K562 (cell line): Measurements from ENCODE around the gene C2. TPM values are rescaled to one million over a fixed set of nuclear protein-coding genes. Genes with fewer than 3 reads are reported as not detected.

Experiments
- ATAC-seq: fragments of 200-7000 bp; cut with Tn5 transposase; 3 replicates; pipeline ENCODE4 v1.9.1; 2020; ENCODE audit warnings: moderate library complexity
- BruUV-seq: library from RNA; stranded (reverse); fragments of 400-500 nt; replicated peaks from 2 replicates; lab custom pipeline; 2021; lab: Mats Ljungman, UMichigan
- CTCF ChIA-PET: fragments of 300-600 bp; formaldehyde crosslinking; extraction: SDS; loops from one replicate; lab custom pipeline; 2021; ENCODE audit warnings: low intra/inter-chr PET ratio; lab: Yijun Ruan, JAX
- POLR2A ChIA-PET: fragments of 300-600, 350-650 bp; sonication (Branson Sonifier 250); formaldehyde crosslinking; extraction: SDS; loops from one replicate; lab custom pipeline; 2021; ENCODE audit warnings: antibody characterized with exemption, inconsistent platforms; lab: Yijun Ruan, JAX
- DNase-seq, 4 experiments: peaks; one replicate each; pipeline versions ENCODE4 v3.0.0 to v3.0.0-alpha.2; 2011 to 2018; ENCODE audit warnings: low spot score in 3 of 4, mixed read lengths in 3 of 4; ENCODE audit errors: extremely low read depth in 1 of 4
- FAIRE-seq: peaks from 2 replicates; lab custom pipeline; 2011; peaks lifted over from hg19 to GRCh38; lab: Jason Lieb, UNC
- H2AFZ ChIP-seq: 2 replicates; pipeline ENCODE4 v1.6.0; 2011; ENCODE audit warnings: low read depth, low read length, control low read depth, inconsistent platforms
- H3K27ac ChIP-seq: fragments of 200-600 bp; 3 replicates; pipeline ENCODE4 v1.8.0; 2011; ENCODE audit warnings: low read depth, mild to moderate bottlenecking, control low read depth, inconsistent platforms, low read length, moderate library complexity, mixed read lengths; ENCODE audit errors: extremely low read depth
- H3K27me3 ChIP-seq, 2 experiments: fragments of 300-600 bp in 1 of 2; 2 replicates in 1 of 2; 3 replicates in 1 of 2; pipeline versions ENCODE4 v1.6.0 to v1.8.0; 2011; ENCODE audit warnings: inconsistent platforms in 2 of 2, low read length in 2 of 2, mild to moderate bottlenecking in 1 of 2, mixed read lengths in 1 of 2, moderate library complexity in 1 of 2; ENCODE audit not compliant: control insufficient read depth in 2 of 2, insufficient read depth in 2 of 2
- H3K36me3 ChIP-seq: fragments of 300-600 bp; 3 replicates; pipeline ENCODE4 v1.8.0; 2011; ENCODE audit warnings: mild to moderate bottlenecking, low read length, inconsistent platforms; ENCODE audit not compliant: control insufficient read depth, insufficient read depth
- H3K4me1 ChIP-seq, 2 experiments: fragments of 200-600 bp in 1 of 2; replicated peaks in 1 of 2; 2 replicates in 1 of 2; 3 replicates in 1 of 2; pipeline versions ENCODE4 v1.5.1 to v1.8.0; 2011; ENCODE audit warnings: inconsistent platforms in 2 of 2, low read length in 2 of 2, mild to moderate bottlenecking in 1 of 2, mixed read lengths in 1 of 2, moderate library complexity in 1 of 2; ENCODE audit not compliant: control insufficient read depth in 2 of 2, insufficient read depth in 2 of 2
- H3K4me2 ChIP-seq: 2 replicates; pipeline ENCODE4 v1.6.1; 2011; ENCODE audit warnings: low read length, control low read depth, inconsistent platforms, mixed read lengths; ENCODE audit not compliant: insufficient read depth
- H3K4me3 ChIP-seq: fragments of 200-600 bp; sonication (generic), shearing (Covaris generic); 2 replicates; pipeline ENCODE4 v1.5.1; 2016; ENCODE audit warnings: control low read depth, inconsistent platforms
- H3K79me2 ChIP-seq: fragments of 200-600 bp; 3 replicates; pipeline ENCODE4 v1.8.0; 2011; ENCODE audit warnings: low read length, inconsistent platforms; ENCODE audit not compliant: control insufficient read depth, insufficient read depth
- H3K9ac ChIP-seq, 2 experiments: 2 replicates each; pipeline versions ENCODE4 v1.6.0 to v1.6.1; 2011; ENCODE audit warnings: low read depth in 2 of 2, low read length in 2 of 2, control low read depth in 1 of 2, inconsistent platforms in 1 of 2, mild to moderate bottlenecking in 1 of 2, mixed read lengths in 1 of 2; ENCODE audit not compliant: insufficient read depth in 1 of 2
- H3K9me1 ChIP-seq: one replicate; pipeline ENCODE4 v1.6.0; 2011; ENCODE audit warnings: inconsistent platforms, mild to moderate bottlenecking, low read length, moderate library complexity; ENCODE audit not compliant: control insufficient read depth, insufficient read depth
- H3K9me3 ChIP-seq: replicated peaks from 2 replicates; pipeline ENCODE4 v1.5.1; 2011; ENCODE audit warnings: low read depth, low read length, inconsistent platforms; ENCODE audit not compliant: control insufficient read depth, insufficient read depth
- H4K20me1 ChIP-seq: replicated peaks from 2 replicates; pipeline ENCODE4 v1.6.1; 2011; ENCODE audit warnings: low read length, inconsistent platforms, mixed read lengths; ENCODE audit not compliant: control insufficient read depth, insufficient read depth
- C11orf30 ChIP-seq: fragments of 450-650 bp; IDR thresholded peaks from 2 replicates; pipeline ENCODE4 v1.6.1; 2016; ENCODE audit warnings: low read depth, mild to moderate bottlenecking
- CBFA2T2 ChIP-seq: fragments of 450-650 bp; conservative IDR thresholded peaks from 2 replicates; pipeline ENCODE4 v1.6.1; 2017; ENCODE audit warnings: mild to moderate bottlenecking
- CREB3L1 ChIP-seq: fragments of 450-650 bp; IDR thresholded peaks from 2 replicates; pipeline ENCODE4 v1.6.1; 2014; ENCODE audit warnings: low read depth, mild to moderate bottlenecking, moderate library complexity, borderline replicate concordance
- ERF ChIP-seq: fragments of 450-650 bp; formaldehyde crosslinking; IDR thresholded peaks from 2 replicates; pipeline ENCODE4 v1.4.0; 2020; ENCODE audit warnings: mild to moderate bottlenecking, mixed read lengths
- HIVEP1 ChIP-seq: fragments of 250-450 bp; sonication (Bioruptor Pico); IDR thresholded peaks from 2 replicates; pipeline ENCODE4 v1.4.0; 2020; ENCODE audit warnings: mild to moderate bottlenecking
- HNRNPLL ChIP-seq: fragments of 200-400 bp; formaldehyde crosslinking; IDR thresholded peaks from 2 replicates; pipeline ENCODE4 v1.6.1; 2017; ENCODE audit warnings: low read length, low read depth, mild to moderate bottlenecking; ENCODE audit not compliant: poor library complexity, severe bottlenecking
- KAT7 ChIP-seq: sonication (generic); formaldehyde crosslinking; IDR thresholded peaks from 2 replicates; pipeline ENCODE4 v1.8.0; 2022; ENCODE audit warnings: missing genetic modification reagents, mild to moderate bottlenecking, borderline replicate concordance
- KLF16 ChIP-seq: IDR thresholded peaks from 2 replicates; pipeline ENCODE4 v1.6.1; 2016; ENCODE audit warnings: antibody characterized with exemption
- MTA1 ChIP-seq: fragments of 450-650 bp; IDR thresholded peaks from 2 replicates; pipeline ENCODE4 v1.6.1; 2017; ENCODE audit warnings: borderline replicate concordance
- OTX1 ChIP-seq: fragments of 450-650 bp; formaldehyde crosslinking; IDR thresholded peaks from 2 replicates; pipeline ENCODE4 v1.4.0; 2022; ENCODE audit warnings: mild to moderate bottlenecking
- WGBS: fragments of 100-300 bp; shearing (Covaris generic); methylation state at CpG from one replicate; pipeline ENCODE4 v1.1.6; 2016; ENCODE audit warnings: low coverage, mixed read lengths; ENCODE audit not compliant: insufficient coverage; ENCODE audit errors: missing lambda C conversion rate; 5-methylcytosine and 5-hydroxymethylcytosine counted together
- in situ Hi-C: fragments of 300-500 bp; cut with MboI; formaldehyde crosslinking; loops from 4 replicates; pipeline ENCODE4 v1.15.0; 2018; ENCODE audit warnings: inconsistent platforms, mixed read lengths
- intact Hi-C: fragments of 100-400 bp; cut with micrococcal nuclease; formaldehyde crosslinking; loops from 2 replicates; pipeline ENCODE4 v1.14.2; 2022
- polyA plus RNA-seq, 8 experiments: library from polyadenylated mRNA; depleted of rRNA in 4 of 8; stranded (reverse) in 5 of 8; unstranded in 3 of 8; fragments of >200 nt; fragmentation: Nextera tagmentation in 2 of 8; fragmentation: Illumina TruSeq in 1 of 8; extraction: Ambion mirVana in 2 of 8; extraction: Trizol in 1 of 8; gene quantifications; 2 replicates each; pipeline versions ENCODE4 v1.2.1 to v1.2.3, GENCODE V29; 2011 to 2014; ENCODE audit warnings: inconsistent platforms in 1 of 8, missing spikeins in 1 of 8
- total RNA-seq, 7 experiments: library from RNA; depleted of rRNA in 6 of 7; stranded (reverse); fragments of >200 nt in 6 of 7; fragmentation: Illumina TruSeq in 2 of 7; extraction: Trizol in 2 of 7; gene quantifications; 2 replicates each; pipeline versions ENCODE4 v1.2.1 to v1.2.3, GENCODE V29; 2011 to 2021; ENCODE audit warnings: low replicate concordance in 1 of 7
- TF ChIP-seq, protein P1 (sequence below): fragments of 450-650 bp; formaldehyde crosslinking; IDR thresholded peaks from 2 replicates; pipeline ENCODE4 v1.4.0; 2022; ENCODE audit warnings: missing genetic modification characterization
- TF ChIP-seq, protein P2 (sequence below): sonication (generic); formaldehyde crosslinking; IDR thresholded peaks from 2 replicates; pipeline ENCODE4 v1.8.0; 2022; ENCODE audit warnings: mild to moderate bottlenecking, missing genetic modification reagents
- TF ChIP-seq, protein P3 (sequence below): fragments of 150-350 bp; IDR thresholded peaks from 2 replicates; pipeline ENCODE4 v1.6.1; 2014; ENCODE audit warnings: low read depth, mild to moderate bottlenecking, low read length, borderline replicate concordance

Gene C2
- total and polyA plus RNA-seq, 9 of the 15 experiments (the other 6 are each of a cell fraction or from before 2014, with no cell fraction given): 0.05 to 1.1 (median 0.39) TPM; not detected in 1

DNA sequence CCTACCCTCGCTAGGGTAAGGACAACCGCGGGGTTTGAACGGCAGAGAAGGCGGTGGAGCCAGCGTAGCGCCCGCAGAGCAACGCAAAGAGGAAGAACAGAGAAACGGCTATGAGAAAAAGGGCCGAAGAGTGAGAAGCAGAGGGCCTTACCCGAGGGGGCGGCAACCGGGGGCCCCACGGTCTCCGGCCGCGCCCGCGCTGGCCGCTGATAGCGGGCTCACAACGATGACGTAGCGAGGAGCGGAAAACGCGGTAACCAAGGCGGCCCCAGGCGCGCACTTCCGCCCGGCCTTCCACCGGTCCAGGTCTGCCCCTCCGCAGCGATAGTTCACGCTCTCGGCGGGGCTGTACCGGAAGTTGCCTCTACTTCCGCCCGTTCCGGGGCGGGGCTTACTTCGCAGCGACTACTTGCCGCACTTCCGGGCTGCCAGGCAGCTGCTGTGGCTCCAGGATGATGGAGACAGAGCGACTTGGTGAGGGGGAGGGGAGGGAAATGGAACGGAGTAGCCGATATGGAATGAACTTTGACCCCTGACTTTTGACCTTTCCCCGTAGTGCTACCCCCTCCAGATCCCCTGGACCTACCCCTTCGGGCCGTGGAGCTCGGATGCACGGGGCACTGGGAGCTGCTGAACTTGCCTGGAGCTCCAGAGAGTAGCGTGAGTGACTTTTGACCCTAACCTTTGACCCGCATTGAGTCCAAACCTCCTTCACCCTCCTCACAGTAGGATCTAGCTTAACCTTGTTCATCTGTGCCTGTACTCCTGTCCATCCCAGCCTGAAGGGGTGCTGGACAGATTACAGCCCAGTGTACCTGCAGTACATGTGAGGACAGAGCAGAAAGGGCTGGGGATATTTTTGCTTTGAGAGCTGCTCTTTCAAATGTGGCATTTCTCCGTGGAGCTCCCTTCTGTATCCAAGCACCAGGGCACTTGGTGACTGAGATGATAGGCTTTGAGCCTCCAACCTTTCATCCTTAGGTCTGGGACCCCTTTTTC is 31.5 kb downstream of the C2 start, which contains the start of the genes NELFE and SKIC2:
NELFE (minus strand) TSS at position 231 of the 999 bp plus-strand sequence. CDS start 525 bp downstream, outside the sequence.
SKIC2 (plus strand) TSS at position 435 of the 999 bp plus-strand sequence; CDS start at position 453, 18 bp downstream.
- TSS peak; percentile 67 for BruUV-seq
- intact Hi-C loops (loop anchor here (1.0 to 5.0 kb wide), 3 partner anchors 13 to 56 kb away; partner anchors contain the start of genes DXO and ZBTB12), in situ Hi-C loops (loop anchor here (10.0 kb wide), 1 partner anchor 86 kb away; no protein-coding TSS in a partner anchor)
- H3K27ac ChIP-seq: peak within 1 kb of the TSS; percentile 87
- H3K4me3 ChIP-seq: peak within 1 kb of the TSS; percentile 97
- peaks cover 40% of the 10 kb centered on the region for H3K79me2 ChIP-seq
- peaks cover 74% of the 10 kb centered on the region for H3K36me3 ChIP-seq
- peak within 1 kb of the TSS; percentile 94 for H2AFZ ChIP-seq
- DNase-seq (peak; percentile 99 to 100 (median 100)), ATAC-seq (peak; percentile 100), FAIRE-seq (peak; percentile 99)
- H3K4me2 ChIP-seq: peak within 1 kb of the TSS; percentile 100
- no peaks in the 10 kb centered on the region for H4K20me1 ChIP-seq
- WGBS: under 1% methylated on average over 59 of the region's 59 CpGs
- H3K9me3 ChIP-seq: no peaks in the 10 kb centered on the region
- peak within 1 kb of the TSS; percentile 96 to 97 for H3K9ac ChIP-seq
- CTCF ChIA-PET: interaction anchor here (0.6 kb wide), 1 partner anchor 376 kb away, joined by 3 read pairs; no protein-coding TSS in a partner anchor
- H3K27me3 ChIP-seq: no peaks in the 10 kb centered on the region
- no peaks in the 10 kb centered on the region for H3K9me1 ChIP-seq
- POLR2A ChIA-PET: interaction anchor here (0.6 to 4.8 kb wide), 11 partner anchors 9 to 1025 kb away, joined by 3 to 74 read pairs (median 4); partner anchors contain the start of genes DXO, VWA7 and ZBTB12
- H3K4me1 ChIP-seq: peaks cover 4 to 17% of the 10 kb centered on the region in 2 experiments; a peak in 4 of 5 replicates
- TF ChIP-seq OTX1 (CRISPR knock-in tag): peak; percentile 95
- peak; percentile 91 for TF ChIP-seq HIVEP1 (CRISPR knock-in tag)
- TF ChIP-seq, protein P1, sequence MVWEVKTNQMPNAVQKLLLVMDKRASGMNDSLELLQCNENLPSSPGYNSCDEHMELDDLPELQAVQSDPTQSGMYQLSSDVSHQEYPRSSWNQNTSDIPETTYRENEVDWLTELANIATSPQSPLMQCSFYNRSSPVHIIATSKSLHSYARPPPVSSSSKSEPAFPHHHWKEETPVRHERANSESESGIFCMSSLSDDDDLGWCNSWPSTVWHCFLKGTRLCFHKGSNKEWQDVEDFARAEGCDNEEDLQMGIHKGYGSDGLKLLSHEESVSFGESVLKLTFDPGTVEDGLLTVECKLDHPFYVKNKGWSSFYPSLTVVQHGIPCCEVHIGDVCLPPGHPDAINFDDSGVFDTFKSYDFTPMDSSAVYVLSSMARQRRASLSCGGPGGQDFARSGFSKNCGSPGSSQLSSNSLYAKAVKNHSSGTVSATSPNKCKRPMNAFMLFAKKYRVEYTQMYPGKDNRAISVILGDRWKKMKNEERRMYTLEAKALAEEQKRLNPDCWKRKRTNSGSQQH (CRISPR knock-in tag): peak; percentile 96
- peak; percentile 99 for TF ChIP-seq MTA1
- TF ChIP-seq, protein P2, sequence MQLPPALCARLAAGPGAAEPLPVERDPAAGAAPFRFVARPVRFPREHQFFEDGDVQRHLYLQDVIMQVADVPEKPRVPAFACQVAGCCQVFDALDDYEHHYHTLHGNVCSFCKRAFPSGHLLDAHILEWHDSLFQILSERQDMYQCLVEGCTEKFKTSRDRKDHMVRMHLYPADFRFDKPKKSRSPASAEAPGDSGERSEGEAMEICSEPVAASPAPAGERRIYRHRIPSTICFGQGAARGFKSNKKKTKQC: peak; percentile 70
- peak; percentile 99; the same call in 1 of the 2 replicates for TF ChIP-seq KAT7 (CRISPR knock-in tag)
- TF ChIP-seq CBFA2T2: no peak
- peak; percentile 93; the same call in 1 of the 2 replicates for TF ChIP-seq ERF
- TF ChIP-seq KLF16: no peak
- TF ChIP-seq HNRNPLL: peak; percentile 97
- TF ChIP-seq CREB3L1: peak; percentile 95
- TF ChIP-seq, protein P3, sequence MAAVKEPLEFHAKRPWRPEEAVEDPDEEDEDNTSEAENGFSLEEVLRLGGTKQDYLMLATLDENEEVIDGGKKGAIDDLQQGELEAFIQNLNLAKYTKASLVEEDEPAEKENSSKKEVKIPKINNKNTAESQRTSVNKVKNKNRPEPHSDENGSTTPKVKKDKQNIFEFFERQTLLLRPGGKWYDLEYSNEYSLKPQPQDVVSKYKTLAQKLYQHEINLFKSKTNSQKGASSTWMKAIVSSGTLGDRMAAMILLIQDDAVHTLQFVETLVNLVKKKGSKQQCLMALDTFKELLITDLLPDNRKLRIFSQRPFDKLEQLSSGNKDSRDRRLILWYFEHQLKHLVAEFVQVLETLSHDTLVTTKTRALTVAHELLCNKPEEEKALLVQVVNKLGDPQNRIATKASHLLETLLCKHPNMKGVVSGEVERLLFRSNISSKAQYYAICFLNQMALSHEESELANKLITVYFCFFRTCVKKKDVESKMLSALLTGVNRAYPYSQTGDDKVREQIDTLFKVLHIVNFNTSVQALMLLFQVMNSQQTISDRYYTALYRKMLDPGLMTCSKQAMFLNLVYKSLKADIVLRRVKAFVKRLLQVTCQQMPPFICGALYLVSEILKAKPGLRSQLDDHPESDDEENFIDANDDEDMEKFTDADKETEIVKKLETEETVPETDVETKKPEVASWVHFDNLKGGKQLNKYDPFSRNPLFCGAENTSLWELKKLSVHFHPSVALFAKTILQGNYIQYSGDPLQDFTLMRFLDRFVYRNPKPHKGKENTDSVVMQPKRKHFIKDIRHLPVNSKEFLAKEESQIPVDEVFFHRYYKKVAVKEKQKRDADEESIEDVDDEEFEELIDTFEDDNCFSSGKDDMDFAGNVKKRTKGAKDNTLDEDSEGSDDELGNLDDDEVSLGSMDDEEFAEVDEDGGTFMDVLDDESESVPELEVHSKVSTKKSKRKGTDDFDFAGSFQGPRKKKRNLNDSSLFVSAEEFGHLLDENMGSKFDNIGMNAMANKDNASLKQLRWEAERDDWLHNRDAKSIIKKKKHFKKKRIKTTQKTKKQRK: no peak
- TF ChIP-seq C11orf30: peak; percentile 97
